ENCODE data around the gene NIPAL4.

Gene NIPAL4

DNA sequence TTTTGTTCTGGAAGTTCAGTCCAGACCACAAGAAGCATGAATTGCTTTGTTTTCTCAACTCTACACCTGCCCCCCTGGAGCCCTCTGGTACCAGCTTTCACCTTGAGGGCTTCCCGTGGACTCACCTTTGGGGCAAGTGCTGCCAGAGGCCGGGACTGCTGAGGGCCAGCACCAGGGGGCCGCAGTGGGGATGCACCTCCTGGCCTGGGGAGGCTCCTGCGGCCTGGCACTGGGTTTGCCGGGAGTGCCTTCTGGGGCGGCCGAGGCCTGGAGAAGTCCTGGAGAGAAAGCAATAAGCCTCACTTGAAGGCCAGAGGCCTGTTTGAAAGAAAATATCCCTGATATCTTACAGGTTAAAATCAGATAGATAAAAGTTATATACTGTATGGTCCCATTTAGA is 21.7 kb downstream of the NIPAL4 start:
- in situ Hi-C loops (cut with HindIII; ENCODE audit: low sequenced_read_pairs), result loop anchor here (25.0 kb wide), 1 partner anchor 144 kb away; a partner anchor contains a TSS

DNA sequence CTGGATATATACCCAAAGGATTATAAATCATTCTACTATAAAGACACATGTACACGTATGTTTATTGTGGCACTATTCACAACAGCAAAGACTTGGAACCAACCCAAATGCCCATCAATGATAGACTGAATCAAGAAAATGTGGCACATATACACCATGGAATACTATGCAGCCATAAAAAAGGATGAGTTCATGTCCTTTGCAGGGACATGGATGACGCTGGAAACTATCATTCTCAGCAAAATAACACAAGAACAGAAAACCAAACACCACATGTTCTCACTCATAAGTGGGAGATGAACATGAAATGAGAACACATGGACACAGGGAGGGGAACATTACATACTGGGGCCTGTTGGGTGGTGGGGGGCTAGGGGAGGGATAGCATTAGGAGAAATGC is 22.7 kb downstream of the NIPAL4 start:
- in situ Hi-C loops (cut with HindIII; ENCODE audit: low sequenced_read_pairs), result loop anchor here (25.0 kb wide), 1 partner anchor 145 kb away; a partner anchor contains a TSS

DNA sequence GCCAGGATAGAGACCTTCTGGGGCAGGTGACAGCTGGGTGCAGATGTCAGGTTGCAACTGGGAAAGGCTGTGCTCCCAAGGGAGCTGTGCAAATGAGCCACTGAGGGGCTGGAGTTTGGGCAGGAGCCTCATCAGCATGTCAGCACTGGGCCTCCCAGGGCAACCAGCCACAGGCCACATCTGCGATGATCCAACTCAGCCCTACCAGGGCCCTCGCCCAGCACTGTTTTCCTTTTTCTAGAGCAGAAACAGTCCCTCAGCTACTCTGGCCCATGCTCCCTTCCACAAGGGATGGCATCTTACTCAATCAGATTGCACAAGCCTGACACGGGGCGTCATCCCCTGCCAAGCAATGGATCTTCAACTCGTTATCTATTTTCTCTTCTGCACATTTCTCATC is 24.8 kb downstream of the NIPAL4 start:
- in situ Hi-C loops (cut with HindIII; ENCODE audit: low sequenced_read_pairs), result loop anchor here (25.0 kb wide), 1 partner anchor 147 kb away; a partner anchor contains a TSS

DNA sequence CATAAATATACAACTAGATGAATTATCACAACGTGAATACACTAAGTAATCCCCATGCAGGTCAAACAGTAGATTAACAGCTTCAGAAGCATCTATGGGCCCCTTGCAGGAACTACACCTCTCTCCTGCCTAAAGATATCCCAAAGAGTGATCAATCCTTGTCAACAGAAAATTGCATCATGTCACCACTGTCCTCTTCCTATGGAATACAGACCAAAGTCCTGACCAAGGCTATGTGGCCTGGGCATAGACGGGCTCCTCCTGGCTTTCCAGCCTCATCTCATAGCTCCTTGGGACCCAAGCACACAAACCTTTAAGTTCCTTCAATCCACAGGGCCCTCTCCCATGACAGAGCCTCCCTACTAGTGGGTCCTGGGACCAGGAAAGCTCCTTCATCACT is 25.3 kb downstream of the NIPAL4 start:
- in situ Hi-C loops (cut with HindIII; ENCODE audit: low sequenced_read_pairs), result loop anchor here (25.0 kb wide), 1 partner anchor 148 kb away; a partner anchor contains a TSS

DNA sequence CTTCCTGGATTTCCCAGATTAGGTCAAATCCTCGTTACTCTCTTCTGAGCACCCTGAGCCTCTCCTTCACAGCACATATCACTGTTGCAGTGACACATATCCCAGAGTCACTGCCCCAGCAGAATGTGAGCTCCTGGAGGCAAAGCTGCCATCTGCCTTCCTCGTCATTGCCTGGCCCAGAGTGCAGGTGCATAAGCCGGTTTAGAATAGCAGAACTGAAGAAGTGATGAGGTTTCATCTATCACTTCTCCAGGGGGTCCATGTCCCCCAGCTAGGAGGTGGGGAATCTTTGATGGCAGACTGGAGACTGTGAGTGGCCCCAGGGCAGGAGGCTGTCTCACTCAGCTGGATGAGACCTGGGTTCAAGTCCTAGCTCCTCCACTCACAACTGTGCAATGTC is 25.8 kb downstream of the NIPAL4 start:
- in situ Hi-C loops (cut with HindIII; ENCODE audit: low sequenced_read_pairs), result loop anchor here (25.0 kb wide), 1 partner anchor 149 kb away; a partner anchor contains a TSS

DNA sequence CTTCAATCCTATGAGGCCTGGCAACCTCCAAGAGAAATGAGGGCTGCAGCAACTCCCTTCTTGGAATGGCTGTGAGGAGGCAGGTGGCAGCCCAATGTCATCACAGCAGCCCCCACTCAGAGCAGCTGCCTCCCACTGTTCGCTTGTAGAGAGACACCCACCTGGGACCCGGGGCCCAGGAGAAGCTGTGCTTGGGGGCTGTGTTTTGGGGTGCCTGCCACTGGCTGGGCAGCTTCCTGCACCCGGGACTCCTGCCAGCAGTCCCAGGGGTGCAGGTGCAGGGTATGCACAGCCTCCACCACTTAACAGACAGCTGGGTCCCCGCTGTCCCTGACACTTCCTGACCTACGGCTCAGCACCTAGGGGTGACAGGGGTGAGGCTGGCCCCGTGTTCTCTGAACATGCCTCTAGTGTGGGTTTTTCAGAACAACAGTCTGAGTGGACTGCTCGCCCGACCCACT is 26.2 kb downstream of the NIPAL4 start:
- in situ Hi-C loops (cut with HindIII; ENCODE audit: low sequenced_read_pairs), result loop anchor here (25.0 kb wide), 1 partner anchor 149 kb away; a partner anchor contains a TSS

DNA sequence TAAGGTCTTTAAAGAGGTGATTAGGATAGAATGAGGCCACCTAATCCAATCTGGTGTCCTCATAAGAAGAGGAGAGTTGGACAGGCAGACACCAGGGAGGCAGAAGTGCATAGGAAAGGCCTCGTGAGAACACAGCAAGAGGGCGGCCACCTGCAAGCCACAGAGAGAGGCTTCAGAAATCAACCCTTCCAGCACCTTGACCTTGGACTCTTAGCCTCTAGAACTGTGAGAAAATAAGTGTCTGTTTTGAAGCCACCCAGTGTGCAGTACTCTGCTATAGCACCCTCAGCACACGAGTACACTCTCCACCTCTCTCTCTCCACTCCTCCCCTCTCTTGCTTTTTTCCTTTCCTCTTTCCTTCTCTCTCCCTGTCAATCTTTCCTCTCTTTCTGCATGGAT is 26.8 kb downstream of the NIPAL4 start:
- in situ Hi-C loops (cut with HindIII; ENCODE audit: low sequenced_read_pairs), result loop anchor here (25.0 kb wide), 1 partner anchor 150 kb away; a partner anchor contains a TSS

DNA sequence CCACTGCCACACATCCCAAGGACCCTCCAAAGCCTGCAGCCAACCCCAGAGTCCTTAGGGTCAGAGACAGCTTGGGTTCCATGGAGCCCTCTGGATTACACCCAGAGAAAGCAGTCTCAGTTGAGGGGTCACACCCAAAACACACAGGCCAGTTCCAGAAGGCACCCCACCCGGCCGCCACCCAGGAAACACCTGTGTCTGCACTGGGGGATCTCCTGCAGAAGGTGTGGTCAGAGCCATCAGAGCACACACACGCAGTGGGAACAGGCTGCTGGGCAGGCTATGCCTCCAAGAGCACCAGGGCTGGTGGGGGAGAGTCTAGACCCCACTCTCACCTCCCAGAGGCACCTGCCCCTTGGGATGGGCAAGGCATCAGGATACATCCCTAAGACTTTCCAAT is 27.3 kb downstream of the NIPAL4 start:
- in situ Hi-C loops (cut with HindIII; ENCODE audit: low sequenced_read_pairs), result loop anchor here (25.0 kb wide), 1 partner anchor 150 kb away; a partner anchor contains a TSS

DNA sequence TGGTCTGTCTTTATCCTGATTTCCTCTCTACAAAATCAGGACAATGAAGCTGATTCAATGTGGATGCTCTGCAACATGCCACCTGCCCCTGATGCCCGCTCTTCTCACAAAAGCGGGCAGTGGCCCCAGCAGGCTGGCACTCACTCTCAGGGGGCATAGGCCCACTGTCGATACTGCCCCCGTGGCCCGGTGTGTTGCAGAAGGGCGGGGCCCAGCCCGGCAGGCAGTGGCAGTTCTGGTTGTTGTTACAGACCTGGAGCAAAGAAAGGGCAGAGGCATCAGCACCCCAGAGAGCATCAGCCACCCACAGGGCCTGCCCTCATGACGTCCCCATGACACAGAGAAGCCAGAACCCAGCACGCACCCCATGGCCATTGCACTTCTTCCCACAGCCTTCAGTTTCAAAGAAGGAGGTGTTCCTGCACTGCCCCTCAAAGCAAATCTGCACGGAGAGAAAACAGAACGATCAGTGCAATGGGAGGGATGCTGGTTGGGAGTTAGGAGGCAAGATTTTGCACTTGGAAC is 31.5 kb downstream of the NIPAL4 start:
- in situ Hi-C loops (cut with HindIII; ENCODE audit: low sequenced_read_pairs), result loop anchor here (25.0 kb wide), 1 partner anchor 154 kb away; a partner anchor contains a TSS

DNA sequence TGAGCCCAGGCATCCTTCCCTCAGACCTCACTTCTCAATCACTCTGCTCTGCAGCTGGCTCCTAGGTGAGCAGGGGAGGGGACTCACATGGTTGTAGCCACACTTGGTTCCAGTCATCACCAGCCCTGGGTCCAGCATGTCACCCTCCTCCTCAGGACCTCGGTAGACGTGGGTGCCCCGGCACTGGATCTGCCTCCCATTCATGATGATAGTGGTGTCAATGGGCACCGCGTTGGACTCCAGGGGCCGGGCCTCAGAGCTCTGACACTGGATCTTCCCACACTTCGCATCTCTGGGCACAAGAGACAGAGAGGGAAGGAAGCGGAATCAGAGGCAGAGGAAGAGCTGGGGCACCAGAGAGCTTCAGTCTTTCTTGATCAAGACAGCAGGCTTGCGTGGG is 32.9 kb downstream of the NIPAL4 start:
- in situ Hi-C loops (cut with HindIII; ENCODE audit: low sequenced_read_pairs), result loop anchor here (25.0 kb wide), 1 partner anchor 156 kb away; a partner anchor contains a TSS

DNA sequence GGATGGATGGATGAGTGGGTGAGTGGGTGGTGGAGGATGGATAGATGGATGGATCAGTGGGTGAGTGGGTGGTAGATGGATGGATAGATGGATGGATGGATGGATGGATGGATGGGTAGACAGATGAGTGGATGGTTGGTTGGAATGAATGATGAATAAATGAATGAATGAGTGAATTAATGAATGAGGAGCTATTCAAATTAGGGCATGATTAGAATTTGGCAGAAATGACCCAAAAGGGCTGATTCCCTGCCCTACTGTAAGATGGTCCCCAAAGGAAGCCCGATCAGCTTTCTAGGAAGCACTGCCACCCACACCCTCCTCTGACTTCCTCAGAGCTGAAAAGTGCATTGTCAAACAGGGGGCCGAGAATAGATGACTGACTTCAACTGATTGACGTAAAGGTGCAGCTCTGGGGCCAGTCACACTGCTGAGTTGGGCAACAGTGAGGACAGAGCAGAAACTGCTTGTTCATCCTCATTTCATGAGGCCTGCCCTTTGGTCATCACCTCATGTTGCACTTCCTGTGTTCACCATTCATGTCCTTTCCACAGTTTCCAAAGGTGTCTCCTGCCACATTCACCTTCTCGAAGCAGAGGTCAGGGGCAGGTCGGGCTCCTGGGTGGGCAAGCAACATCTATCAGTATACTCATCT is 34.3 kb downstream of the NIPAL4 start:
- in situ Hi-C loops (cut with HindIII; ENCODE audit: low sequenced_read_pairs), result loop anchor here (25.0 kb wide), 1 partner anchor 157 kb away; a partner anchor contains a TSS

DNA sequence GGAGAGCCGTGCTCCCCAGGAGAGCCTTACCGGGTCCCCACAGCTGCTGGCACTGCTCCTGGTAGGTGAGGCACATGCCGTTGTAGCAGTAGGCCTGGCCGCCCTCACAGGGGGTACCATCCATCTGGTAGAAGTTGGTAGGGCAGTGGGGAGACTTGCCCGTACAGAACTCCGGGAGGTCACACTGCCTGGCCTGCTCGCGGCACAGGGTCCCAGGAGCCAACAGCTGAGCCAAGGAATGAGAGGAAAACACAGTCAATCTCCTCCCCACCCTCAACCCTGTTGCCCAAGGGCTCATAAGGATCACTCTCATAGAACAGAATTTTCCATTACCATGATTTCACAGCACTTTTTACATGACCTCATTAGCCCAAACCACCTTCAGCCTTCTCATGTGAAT is 36.9 kb downstream of the NIPAL4 start:
- in situ Hi-C loops (cut with HindIII; ENCODE audit: low sequenced_read_pairs), result loop anchor here (25.0 kb wide), 1 partner anchor 160 kb away; a partner anchor contains a TSS

DNA sequence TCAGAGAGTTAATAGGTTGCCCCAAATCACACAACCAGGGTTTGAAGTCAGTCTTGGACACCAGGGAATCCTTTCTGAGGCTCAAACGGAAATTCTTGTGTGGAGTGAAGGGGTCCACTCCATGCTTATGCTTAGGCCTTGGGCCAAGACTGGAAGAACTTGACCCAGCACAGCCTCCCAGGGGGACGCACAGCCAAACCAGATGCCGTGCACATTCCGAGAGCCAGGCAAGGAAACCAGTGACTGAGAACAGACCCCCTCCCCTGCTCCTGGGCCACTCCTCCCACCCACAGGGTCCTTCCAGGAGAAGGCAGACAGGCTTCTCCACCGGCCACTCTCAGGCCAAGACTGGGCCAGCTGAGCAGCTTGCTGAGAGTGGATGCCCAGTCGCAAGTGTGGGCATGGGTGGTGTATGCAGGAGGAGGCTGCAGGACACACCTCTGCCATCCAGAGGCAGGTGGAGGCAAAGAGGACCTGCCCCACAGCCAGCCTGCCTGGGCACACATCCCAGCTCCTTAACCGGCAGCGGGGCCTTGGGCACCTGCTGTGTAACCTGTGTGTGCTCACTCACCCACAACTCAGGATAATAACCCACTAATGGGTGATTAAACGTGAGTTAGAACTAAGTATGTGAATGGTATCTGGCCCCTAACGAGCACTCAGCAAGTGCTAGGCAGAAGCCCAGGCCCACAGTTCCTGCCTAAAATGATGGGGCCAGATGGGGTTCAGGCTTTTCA is 38.0 kb downstream of the NIPAL4 start:
- in situ Hi-C loops (cut with HindIII; ENCODE audit: low sequenced_read_pairs), result loop anchor here (25.0 kb wide), 1 partner anchor 161 kb away; a partner anchor contains a TSS

DNA sequence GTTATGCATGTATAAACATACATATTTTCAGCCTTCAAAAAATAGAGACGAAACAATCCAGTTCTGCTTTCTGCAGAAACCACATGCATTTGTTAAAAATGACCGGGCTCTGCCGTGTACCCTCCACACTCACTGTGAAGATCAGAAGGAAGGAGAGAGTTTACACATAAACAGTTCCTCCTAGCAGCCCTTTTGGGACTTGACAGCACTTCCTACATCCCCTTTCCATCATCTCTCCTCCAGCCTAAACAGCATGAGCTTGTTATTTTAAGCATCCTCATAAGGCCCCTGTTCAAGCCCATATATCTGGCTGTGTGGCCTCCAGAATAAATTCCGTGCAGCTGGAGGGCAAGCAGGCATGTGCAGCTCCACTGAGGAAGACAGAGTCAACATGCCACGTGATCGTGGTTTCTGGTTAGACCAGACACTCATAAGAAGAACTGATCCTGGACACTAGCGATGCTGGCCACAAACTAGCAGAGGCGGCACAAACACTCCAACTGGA is 42.2 kb downstream of the NIPAL4 start:
- in situ Hi-C loops (cut with HindIII; ENCODE audit: low sequenced_read_pairs), result no loop called here

DNA sequence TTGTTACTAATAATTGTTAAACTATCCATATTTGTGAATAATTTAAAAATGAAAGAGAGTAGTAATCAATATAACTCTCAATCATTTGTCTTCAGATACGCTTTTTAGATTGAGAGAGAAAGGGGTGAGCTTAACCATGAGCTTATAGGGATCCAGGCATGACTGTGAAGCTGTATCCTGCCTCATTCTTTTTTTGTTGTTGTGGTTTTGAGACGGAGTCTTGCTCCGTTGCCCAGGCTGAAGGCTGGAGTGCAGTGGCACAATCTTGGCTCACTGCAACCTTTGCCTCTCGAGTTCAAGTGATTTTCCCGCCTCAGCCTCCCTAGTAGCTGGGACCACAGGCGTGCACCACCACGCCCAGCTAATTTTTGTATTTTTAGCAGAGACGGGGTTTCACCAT is 44.0 kb downstream of the NIPAL4 start:
- in situ Hi-C loops (cut with HindIII; ENCODE audit: low sequenced_read_pairs), result no loop called here

DNA sequence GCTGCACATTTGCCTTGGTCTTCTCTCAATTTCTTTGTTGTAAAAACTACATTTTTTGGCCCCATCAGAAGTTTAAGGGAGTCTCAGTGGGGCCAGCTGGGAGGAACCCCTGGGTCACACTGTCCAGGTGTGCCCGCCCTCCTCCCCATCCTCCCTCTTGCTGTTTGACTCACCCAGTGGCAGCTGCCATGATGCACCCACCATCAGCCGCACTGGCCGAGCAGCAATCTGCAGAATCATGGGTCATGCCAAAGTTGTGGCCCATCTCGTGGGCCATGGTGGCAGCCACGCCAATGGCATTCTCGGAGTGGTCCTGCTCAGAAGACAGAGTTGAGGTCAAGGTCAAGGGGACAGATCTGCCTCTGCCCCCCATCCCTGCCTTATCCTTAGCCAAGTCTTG is 45.5 kb downstream of the NIPAL4 start:
- in situ Hi-C loops (cut with HindIII; ENCODE audit: low sequenced_read_pairs), result no loop called here

DNA sequence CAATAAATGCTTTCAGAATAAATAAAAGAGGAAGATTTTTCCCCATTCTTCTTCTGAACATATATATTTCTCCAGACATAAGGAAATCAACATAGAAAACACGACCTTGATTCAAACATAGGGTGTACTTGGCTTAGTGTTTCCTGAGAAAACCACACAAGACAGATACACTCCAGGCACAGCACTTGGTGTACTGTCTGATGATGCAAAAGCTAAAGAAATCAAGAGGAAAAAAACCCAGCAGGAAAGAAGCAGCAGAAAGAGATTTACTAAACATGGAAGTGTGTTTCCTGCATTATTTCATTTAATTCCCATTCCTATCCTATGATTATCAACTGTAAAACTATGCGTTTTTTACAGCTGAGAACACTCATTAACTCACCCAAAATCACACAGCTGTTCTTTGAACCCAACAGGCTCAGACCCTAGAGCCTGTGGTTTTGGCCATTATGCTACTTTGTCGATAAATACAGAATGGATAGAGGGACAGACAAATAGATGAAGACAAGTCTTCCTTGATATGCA is 46.1 kb downstream of the NIPAL4 start:
- in situ Hi-C loops (cut with HindIII; ENCODE audit: low sequenced_read_pairs), result no loop called here

DNA sequence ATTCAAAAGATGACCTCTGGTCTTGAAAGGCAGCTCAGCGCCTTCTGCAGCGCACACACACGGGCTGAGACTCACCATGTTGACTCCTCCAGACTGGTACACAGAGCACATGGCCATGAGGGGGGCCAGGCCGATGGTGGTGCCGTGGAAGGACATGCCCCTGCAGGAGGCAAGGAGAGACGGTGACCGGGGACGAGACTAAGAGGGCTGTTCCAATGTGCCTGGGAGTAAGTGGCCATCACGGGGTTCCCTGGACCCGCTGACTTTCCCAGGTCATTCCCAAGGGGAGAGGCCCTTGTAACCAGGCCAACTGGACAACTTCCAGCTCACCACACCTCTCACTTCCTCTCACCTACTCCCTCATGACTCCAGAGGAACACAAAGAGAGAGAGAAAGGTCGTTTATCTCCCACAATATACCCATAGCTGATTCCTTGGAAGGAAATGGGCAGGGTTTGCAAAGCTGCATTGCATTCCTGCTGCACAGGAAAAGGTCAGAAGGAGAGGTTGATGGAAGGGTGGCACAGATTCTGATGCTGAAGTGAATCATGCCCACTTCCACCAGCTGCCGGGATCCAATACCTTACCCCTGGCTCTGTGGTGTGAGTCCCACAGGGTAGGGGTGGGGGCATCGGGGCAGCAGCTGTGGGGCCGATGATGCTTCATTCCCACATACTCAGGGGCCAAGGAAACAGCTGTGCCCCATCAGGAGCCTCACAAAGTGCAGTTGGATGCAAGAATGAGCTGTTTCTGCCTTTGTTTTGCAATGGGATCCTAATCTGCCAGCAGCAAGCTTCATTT is 47.2 kb downstream of the NIPAL4 start:
- in situ Hi-C loops (cut with HindIII; ENCODE audit: low sequenced_read_pairs), result no loop called here

DNA sequence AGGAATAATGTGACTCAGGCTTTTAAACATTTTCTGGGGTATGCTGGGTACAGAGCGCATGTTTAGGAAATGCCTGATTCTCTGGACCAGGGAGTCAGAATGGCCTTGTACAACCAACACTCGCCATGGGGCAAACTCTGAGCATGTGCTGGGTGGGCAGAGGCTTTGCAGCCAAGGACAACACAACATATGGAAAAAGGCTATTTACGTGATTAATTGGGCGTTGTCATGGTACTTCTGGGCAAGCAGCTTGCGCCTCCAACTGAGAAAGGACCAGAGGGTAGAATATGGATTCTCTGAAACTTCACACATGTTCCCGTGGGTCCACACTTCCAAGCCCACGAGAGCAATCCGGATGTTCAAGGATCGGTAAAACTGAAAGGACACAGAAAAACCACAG is 49.1 kb downstream of the NIPAL4 start:
- in situ Hi-C loops (cut with HindIII; ENCODE audit: low sequenced_read_pairs), result no loop called here

DNA sequence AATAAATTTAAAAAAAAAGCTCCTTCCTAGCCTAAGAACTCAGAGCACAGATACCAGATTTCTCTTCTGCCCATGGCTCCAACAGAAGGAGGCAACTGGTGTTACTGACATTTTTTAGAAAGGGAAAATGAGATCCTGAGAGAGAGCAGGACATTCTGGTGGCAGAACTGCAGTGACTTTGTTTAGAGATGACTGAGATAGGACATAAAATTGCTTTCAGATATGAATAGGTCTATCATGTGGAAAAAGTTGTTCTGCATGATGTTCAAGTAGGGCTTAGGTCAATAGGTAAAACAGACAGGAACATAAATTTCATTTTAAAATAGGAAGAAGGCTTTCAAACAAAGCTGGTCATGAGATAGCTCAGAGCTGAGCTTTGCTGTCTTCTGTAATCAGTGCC is 49.6 kb downstream of the NIPAL4 start:
- in situ Hi-C loops (cut with HindIII; ENCODE audit: low sequenced_read_pairs), result no loop called here

Measured in DLD1 (cell line).